Natural killer cell (primary cell): Measurements from ENCODE around the gene TMSB15C. TPM values are rescaled to one million over a fixed set of nuclear protein-coding genes. Genes with fewer than 3 reads are reported as not detected.

Experiments used
- ATAC-seq, 3 donors: fragments of 150-1000 bp in 2 of 3; fragments of 200-7000 bp in 1 of 3; cut with Tn5 transposase; 1 replicate in 1 of 3; 2 replicates in 2 of 3; pipeline ENCODE4 v1.10.0; 2021; ENCODE audit warnings: mild to moderate bottlenecking in 2 of 3, moderate library complexity in 2 of 3
- DNase-seq, 2 donors: peaks; one replicate each; pipeline versions ENCODE4 v3.0.0 to v3.0.0-alpha.2; 2013 to 2021; ENCODE audit warnings: mixed read lengths in 1 of 2
- H3K27ac ChIP-seq: one replicate; pipeline ENCODE4 v1.5.1; 2013; ENCODE audit warnings: mild to moderate bottlenecking, low read length
- H3K27me3 ChIP-seq: one replicate; pipeline ENCODE4 v1.6.1; 2013; ENCODE audit warnings: low read length; ENCODE audit not compliant: control insufficient read depth, insufficient read depth
- H3K36me3 ChIP-seq: one replicate; pipeline ENCODE4 v1.6.1; 2013; ENCODE audit warnings: low read length; ENCODE audit not compliant: control insufficient read depth, insufficient read depth
- H3K4me1 ChIP-seq: one replicate; pipeline ENCODE4 v1.6.1; 2013; ENCODE audit warnings: low read length; ENCODE audit not compliant: control insufficient read depth, insufficient read depth
- H3K4me3 ChIP-seq: one replicate; pipeline ENCODE4 v1.5.1; 2013; ENCODE audit warnings: low read length
- H3K9me3 ChIP-seq: one replicate; pipeline ENCODE4 v1.6.1; 2013; ENCODE audit warnings: low read length; ENCODE audit not compliant: control insufficient read depth, insufficient read depth
- H3K27ac Mint-ChIP-seq, 2 donors: one replicate each; pipeline ENCODE4 v1.8.0; 2022; ENCODE audit warnings: mild to moderate bottlenecking in 2 of 2, mixed read lengths in 2 of 2, moderate library complexity in 1 of 2
- H3K27me3 Mint-ChIP-seq, 2 donors: one replicate each; pipeline ENCODE4 v1.8.0; 2022; ENCODE audit warnings: low read depth in 2 of 2, mixed read lengths in 2 of 2
- H3K36me3 Mint-ChIP-seq: one replicate; pipeline ENCODE4 v1.8.0; 2022; ENCODE audit warnings: mixed read lengths
- H3K4me1 Mint-ChIP-seq, 2 donors: one replicate each; pipeline ENCODE4 v1.8.0; 2022; ENCODE audit warnings: mixed read lengths in 2 of 2
- H3K4me3 Mint-ChIP-seq: one replicate; pipeline ENCODE4 v1.8.0; 2022; ENCODE audit warnings: mild to moderate bottlenecking, moderate library complexity, mixed read lengths
- H3K9me3 Mint-ChIP-seq, 2 donors: one replicate each; pipeline ENCODE4 v1.8.0; 2022; ENCODE audit warnings: mixed read lengths in 2 of 2
- WGBS: methylation state at CpG from one replicate; pipeline ENCODE4 v1.1.7; 2013; ENCODE audit warnings: missing lambda C conversion rate; ENCODE audit not compliant: insufficient coverage; 5-methylcytosine and 5-hydroxymethylcytosine counted together
- intact Hi-C: fragments of 100-400 bp; cut with micrococcal nuclease; formaldehyde crosslinking; loops from one replicate; pipeline ENCODE4 v1.14.2; 2022
- total RNA-seq, 4 donors: library from RNA; stranded (reverse); fragments of 120-200 nt in 1 of 4; gene quantifications; one replicate each; pipeline versions ENCODE4 v1.2.3 to v1.2.4, GENCODE V29; 2013 to 2022
- TF ChIP-seq, protein P1 (sequence below): fragments of 200-600 bp; IDR thresholded peaks from one replicate; pipeline ENCODE4 v1.8.0; 2022; ENCODE audit warnings: antibody characterized with exemption

Gene TMSB15C
- total RNA-seq, 3 donors from 2014 or later (not counting 1 experiment from before 2014, with no cell fraction given) = 2.0 to 4.1 (median 2.5) TPM

DNA sequence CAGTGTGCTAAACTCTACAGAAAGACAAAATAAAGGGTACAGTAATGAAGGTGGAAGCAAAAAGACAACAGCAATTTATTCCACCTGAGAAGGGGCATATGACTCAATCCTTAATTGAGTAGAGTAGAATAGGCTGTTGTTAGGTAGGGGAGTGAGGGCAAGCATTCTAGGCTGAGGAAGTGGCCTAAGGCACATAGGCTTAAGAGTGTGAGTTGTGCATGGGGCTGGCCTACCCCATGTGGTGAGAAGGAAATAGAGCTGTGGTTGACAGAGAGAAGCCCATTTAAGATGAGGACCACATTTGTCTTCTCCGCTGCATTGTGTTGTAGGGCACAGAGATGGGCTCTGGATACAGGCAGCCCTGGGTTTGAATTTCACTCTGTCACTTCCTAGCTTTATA, 32.9 kb upstream of the TMSB15C start:
- Histone ChIP-seq H3K4me1 (peaks cover 52% of the 10 kb centered on the region), H3K36me3 (no peaks in the 10 kb centered on the region), H3K4me3 (no peak overlapping the region), H3K9me3 (no peaks in the 10 kb centered on the region), H3K27me3 (no peaks in the 10 kb centered on the region), H3K27ac (peak overlapping the region; percentile 53)
- ATAC-seq = peak; percentile 40 to 62 (median 53)
- WGBS = no CpG with 5 or more reads among the region's 1 CpG
- intact Hi-C loops = no loop called here
- Mint-ChIP-seq H3K27ac (peak overlapping the region; percentile 86 to 94), H3K9me3 (no peaks in the 10 kb centered on the region), H3K36me3 (no peaks in the 10 kb centered on the region), H3K4me1 (peaks cover 26 to 70% of the 10 kb centered on the region in 2 donors), H3K27me3 (no peaks in the 10 kb centered on the region), H3K4me3 (peak overlapping the region; percentile 93)
- peak in 1 of 2 donors; percentile 26 for DNase-seq
- TF ChIP-seq, protein P1, sequence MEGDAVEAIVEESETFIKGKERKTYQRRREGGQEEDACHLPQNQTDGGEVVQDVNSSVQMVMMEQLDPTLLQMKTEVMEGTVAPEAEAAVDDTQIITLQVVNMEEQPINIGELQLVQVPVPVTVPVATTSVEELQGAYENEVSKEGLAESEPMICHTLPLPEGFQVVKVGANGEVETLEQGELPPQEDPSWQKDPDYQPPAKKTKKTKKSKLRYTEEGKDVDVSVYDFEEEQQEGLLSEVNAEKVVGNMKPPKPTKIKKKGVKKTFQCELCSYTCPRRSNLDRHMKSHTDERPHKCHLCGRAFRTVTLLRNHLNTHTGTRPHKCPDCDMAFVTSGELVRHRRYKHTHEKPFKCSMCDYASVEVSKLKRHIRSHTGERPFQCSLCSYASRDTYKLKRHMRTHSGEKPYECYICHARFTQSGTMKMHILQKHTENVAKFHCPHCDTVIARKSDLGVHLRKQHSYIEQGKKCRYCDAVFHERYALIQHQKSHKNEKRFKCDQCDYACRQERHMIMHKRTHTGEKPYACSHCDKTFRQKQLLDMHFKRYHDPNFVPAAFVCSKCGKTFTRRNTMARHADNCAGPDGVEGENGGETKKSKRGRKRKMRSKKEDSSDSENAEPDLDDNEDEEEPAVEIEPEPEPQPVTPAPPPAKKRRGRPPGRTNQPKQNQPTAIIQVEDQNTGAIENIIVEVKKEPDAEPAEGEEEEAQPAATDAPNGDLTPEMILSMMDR = no peak

DNA sequence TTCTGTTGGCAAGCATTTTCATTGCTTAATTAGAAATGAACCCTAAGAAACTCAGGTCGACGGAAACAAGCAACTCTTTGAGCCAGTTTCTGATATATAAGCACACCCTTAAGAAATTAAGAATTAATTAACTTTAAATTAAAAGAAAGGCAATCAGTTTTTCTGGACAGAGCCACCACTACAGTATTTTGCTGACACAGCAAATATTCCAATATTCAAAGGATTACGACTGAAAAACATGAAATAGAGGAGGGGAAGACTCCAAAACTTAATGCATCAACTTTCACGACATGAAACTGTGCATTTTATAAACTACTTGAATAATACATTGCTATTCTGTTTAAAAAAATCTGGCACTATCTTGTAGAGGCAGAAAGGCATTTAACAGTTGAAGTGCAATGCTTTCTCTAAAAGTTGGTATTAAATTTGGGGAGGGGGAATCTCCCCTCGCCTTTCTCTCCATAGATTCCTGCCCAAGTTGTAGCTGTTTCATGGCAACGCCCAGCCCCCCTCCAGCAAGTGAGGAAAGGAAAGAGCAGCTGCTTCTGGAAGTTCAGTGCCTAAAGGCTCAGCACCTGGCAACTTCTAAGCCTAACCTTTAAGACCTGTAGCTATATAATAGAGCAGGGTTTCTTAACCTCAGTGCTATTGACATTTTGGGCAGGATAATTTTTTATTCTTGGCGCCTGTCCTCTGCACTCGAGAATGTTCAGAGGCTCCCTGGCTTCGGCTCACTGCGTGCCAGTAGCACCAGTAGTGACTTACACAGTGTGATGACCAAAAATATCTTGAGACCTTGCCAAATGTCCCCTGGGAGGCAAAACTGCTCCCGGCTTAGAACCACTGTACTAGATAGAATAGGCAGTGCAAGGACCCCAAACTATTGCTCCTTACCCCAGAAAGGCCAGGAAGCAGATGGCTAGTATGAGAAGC, 29.6 kb upstream of the TMSB15C start:
- H3K4me1 ChIP-seq = peaks cover 34% of the 10 kb centered on the region
- intact Hi-C loops = no loop called here
- no peak for DNase-seq
- WGBS = 91% methylated on average over 5 of the region's 11 CpGs
- no peaks in the 10 kb centered on the region for H3K9me3 ChIP-seq
- no peak overlapping the region for H3K27ac ChIP-seq
- H3K27ac Mint-ChIP-seq = peak overlapping the region; percentile 32 to 61
- TF ChIP-seq, protein P1 = no peak
- H3K27me3 ChIP-seq = no peaks in the 10 kb centered on the region
- H3K4me3 ChIP-seq = no peak overlapping the region
- H3K36me3 Mint-ChIP-seq = no peaks in the 10 kb centered on the region
- no peak overlapping the region for H3K4me3 Mint-ChIP-seq
- peaks cover 26 to 45% of the 10 kb centered on the region in 2 donors for H3K4me1 Mint-ChIP-seq
- ATAC-seq = no peak
- H3K36me3 ChIP-seq = no peaks in the 10 kb centered on the region
- H3K27me3 Mint-ChIP-seq = peaks cover 0 to 9% of the 10 kb centered on the region in 2 donors
- H3K9me3 Mint-ChIP-seq = no peaks in the 10 kb centered on the region

GRCh38 chrX:104104676-104105075, 28.6 kb upstream of the TMSB15C start:
- Mint-ChIP-seq H3K27me3 (peaks cover 0 to 12% of the 10 kb centered on the region in 2 donors), H3K36me3 (no peaks in the 10 kb centered on the region), H3K4me3 (no peak overlapping the region), H3K4me1 (peaks cover 17 to 36% of the 10 kb centered on the region in 2 donors), H3K9me3 (no peaks in the 10 kb centered on the region), H3K27ac (no peak overlapping the region)
- no peak overlapping the region for H3K27ac ChIP-seq
- H3K4me1 ChIP-seq = peaks cover 24% of the 10 kb centered on the region
- WGBS = 94% methylated on average over 10 of the region's 10 CpGs
- TF ChIP-seq, protein P1 = no peak
- no peaks in the 10 kb centered on the region for H3K36me3 ChIP-seq
- H3K9me3 ChIP-seq = no peaks in the 10 kb centered on the region
- H3K4me3 ChIP-seq = no peak overlapping the region
- H3K27me3 ChIP-seq = no peaks in the 10 kb centered on the region
- intact Hi-C loops = no loop called here
- ATAC-seq (no peak), DNase-seq (no peak)
